ENCODE results near the gene ZNG1F.
"Not testable (repeated sequence)": the region's sequence is repeated elsewhere in the genome, so short reads cannot be mapped to it uniquely, and the experiment has no call there.

ZNG1F gene

DNA sequence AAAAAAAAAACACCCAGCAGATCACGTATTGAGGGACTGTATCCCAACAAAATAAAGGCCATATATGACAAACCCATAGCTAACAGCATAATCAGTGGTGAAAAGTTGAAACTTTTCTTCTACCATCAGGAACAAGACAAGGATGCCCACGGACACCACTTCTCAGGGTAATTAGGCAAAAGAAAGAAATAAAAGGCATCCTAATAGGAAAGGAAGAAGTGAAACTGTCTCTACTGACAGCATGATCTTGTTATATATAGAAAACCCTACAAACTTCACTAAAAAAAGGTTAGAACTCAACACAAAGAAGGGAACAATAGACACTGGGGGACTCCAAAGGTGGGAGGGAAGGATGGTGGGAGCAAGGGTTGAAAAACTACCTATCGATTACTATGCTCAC is 102.9 kb downstream of the ZNG1F start:
- not testable (repeated sequence) for DNase-seq (ENCODE audit: low spot score)

DNA sequence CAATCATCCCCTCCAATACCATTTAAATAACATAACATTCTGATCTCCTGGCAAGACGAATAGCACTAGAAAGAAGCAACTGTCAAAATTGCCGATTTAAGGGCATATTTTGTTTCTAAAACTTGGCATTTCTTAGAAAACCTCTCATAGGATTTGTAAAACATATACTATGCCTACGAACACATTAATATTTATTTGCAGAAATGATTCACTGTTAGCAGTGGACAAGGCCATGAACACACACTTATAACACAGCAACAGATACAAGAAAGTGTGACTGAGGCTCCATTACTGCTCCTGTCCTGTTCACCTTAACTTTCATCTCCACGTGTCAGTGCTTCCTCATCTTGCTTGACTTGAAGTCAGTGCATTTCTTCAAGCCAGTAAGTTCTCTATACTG is 106.8 kb downstream of the ZNG1F start:
- not testable (repeated sequence) for DNase-seq (ENCODE audit: low spot score)

All from putamen (tissue), 1 donor.